GM10266 (cell line): ENCODE data around the gene LCE2B.
A peak's percentile ranks its signal among the peaks of the same experiment; 100 is the strongest.
"Not testable (repeated sequence)": the region's sequence is repeated elsewhere in the genome, so short reads cannot be mapped to it uniquely, and the experiment has no call there.

Experiments
- DNase-seq: peaks from one replicate; pipeline ENCODE4 v3.0.0; 2012; ENCODE audit errors: extremely low spot score
- CTCF ChIP-seq: IDR thresholded peaks from 2 replicates; pipeline ENCODE4 v1.5.1; 2012; ENCODE audit warnings: mild to moderate bottlenecking, low read depth; ENCODE audit not compliant: control insufficient read depth, insufficient read depth; ENCODE audit errors: missing control alignments

Gene LCE2B, protein sequence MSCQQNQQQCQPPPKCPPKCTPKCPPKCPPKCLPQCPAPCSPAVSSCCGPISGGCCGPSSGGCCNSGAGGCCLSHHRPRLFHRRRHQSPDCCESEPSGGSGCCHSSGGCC

GRCh38 chr1:152685823-152686222 is at the start of gene LCE2B:
Gene LCE2B, plus strand, starts transcription at chr1:152686123. Its CDS starts 721 bp downstream, at chr1:152686844.
- DNase-seq: not testable (repeated sequence)

- no peak for DNase-seq
- no peak for TF ChIP-seq CTCF
These were observed 45.6 kb upstream of the LCE2B start for GRCh38 chr1:152640351-152640750.

DNA sequence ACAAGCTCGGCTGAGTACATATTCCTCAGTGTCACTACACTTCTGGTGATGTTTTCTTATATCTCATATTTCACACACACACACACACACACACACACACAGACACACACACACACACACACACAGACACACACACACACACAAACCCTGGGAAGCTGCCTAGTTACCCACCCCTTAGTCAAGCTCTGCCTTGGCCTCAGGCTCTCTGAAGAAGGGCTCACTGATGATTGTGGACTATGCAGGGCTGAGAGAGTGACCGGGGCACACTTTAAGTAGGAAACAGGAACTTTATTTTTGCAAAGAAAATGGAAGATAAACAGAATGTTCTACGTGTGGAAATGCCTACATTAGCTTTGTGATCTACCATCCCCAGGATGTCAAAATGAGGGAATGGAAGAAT is 42.0 kb upstream of the LCE2B start:
- no peak for DNase-seq
- TF ChIP-seq CTCF: no peak

DNA sequence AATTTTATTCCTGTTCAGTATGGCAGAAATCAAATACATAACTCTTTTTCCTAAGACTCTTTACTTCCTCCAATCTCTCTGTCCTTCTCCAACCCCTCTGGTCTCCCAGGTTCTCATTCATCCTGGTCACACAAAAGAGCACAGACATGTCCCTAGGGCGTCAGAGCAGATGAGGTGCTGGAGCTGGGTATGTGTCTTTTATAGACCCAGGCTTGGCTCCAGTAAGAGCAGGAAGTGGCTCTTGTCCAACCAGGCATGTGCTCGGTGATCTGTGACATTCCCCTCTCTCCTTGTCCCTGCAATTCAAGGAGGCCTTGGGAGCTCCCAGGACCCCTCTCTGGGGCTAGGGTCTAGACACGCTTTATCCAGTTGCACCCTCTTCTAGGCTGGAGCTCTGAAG is 40.8 kb upstream of the LCE2B start:
- TF ChIP-seq CTCF: no peak
- DNase-seq: no peak

DNA sequence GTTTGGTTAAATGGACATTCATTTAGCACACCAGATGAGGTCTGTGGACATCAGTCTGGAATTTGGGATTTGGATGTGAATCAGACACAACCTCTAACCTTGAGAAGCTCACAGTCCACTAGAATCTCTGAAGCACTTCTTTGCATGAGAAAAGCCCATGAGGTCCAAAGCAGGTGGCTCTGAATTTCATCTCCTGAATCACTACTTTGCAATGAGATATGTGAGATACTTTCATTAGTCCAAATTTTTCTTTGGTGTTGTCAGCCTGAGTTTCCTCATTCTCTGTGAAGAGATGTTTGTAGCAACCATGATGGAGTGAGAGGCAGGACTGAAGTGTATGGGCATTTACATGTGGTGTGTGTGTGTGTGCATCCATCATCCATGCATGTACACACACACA is 39.3 kb upstream of the LCE2B start:
- no peak for DNase-seq
- TF ChIP-seq CTCF: no peak

DNA sequence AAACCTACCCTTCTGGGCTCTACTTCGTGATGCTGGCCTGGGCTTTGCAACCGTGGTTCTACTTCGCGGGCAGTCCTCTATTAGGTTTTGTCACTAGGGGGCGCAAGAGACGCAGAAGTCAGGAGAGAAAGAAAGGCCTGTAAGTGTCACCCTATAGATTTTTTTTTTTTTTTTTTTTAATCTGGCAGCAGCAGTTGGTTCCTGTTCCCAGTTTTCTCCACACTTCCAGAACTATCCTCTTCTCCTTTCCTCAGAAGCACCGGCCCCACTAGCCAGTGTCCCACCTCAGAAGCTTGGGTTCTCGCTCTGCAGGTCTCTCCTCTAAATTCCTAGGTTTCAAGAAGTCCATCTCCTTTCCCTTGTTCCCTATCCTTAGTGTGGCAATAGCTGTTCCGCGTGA is 31.8 kb upstream of the LCE2B start:
- peak; percentile 76 for TF ChIP-seq CTCF
- DNase-seq: peak; percentile 64

DNA sequence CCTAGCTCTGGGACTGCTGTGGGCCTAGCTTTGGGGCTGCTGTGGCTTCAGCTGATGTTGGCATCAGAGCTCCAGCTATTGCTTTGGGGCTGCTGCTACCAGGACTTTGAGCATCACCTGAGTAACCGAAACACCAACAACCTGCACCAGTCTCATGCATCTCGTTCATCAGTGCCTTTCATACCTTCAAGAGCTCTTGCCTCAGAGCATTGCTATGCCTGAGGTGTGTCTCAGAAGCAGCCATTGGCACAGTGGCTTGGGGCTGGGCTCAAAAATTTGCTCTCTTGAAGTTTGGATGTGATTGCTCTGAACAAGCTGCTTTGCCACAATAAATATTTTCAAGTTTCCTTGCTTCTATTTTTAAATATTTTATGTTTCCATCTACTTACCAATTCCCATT is 29.5 kb upstream of the LCE2B start:
- no peak for TF ChIP-seq CTCF
- no peak for DNase-seq

GRCh38 chr1:152657677-152658076 is 28.2 kb upstream of the LCE2B start:
- no peak for DNase-seq

More at GRCh38 chr1:152657677-152658076, 28.2 kb upstream of the LCE2B start:
- TF ChIP-seq CTCF: no peak
